Measurements from ENCODE around the gene USP53. TPM values are rescaled to one million over a fixed set of nuclear protein-coding genes. Genes with fewer than 3 reads are reported as not detected.
A peak's percentile ranks its signal among the peaks of the same experiment; 100 is the strongest.
"Not testable (repeated sequence)": the region's sequence is repeated elsewhere in the genome, so short reads cannot be mapped to it uniquely, and the experiment has no call there.

Gene USP53
- total RNA-seq, 1 donor from 2014 or later = 19.8 TPM

- DNase-seq (ENCODE audit: low spot score, unreplicated experiment) = no peak
- H3K9me3 Mint-ChIP-seq (ENCODE audit: low read depth) = peaks cover 3% of the 10 kb centered on the region
- H3K27me3 Mint-ChIP-seq = no peaks in the 10 kb centered on the region
- H3K27ac Mint-ChIP-seq = no peak overlapping the region
- TF ChIP-seq CTCF (IDR thresholded peaks at IDR 0.05; ENCODE audit: unreplicated experiment) = no peak
- peaks cover 27% of the 10 kb centered on the region for H3K36me3 Mint-ChIP-seq (ENCODE audit: insufficient read depth)
- H3K4me1 Mint-ChIP-seq (ENCODE audit: low read depth) = no peaks in the 10 kb centered on the region
- H3K4me3 Mint-ChIP-seq (ENCODE audit: low read depth) = no peak overlapping the region
These were observed 59.0 kb downstream of the USP53 start for GRCh38 chr4:119271361-119272085.

DNA sequence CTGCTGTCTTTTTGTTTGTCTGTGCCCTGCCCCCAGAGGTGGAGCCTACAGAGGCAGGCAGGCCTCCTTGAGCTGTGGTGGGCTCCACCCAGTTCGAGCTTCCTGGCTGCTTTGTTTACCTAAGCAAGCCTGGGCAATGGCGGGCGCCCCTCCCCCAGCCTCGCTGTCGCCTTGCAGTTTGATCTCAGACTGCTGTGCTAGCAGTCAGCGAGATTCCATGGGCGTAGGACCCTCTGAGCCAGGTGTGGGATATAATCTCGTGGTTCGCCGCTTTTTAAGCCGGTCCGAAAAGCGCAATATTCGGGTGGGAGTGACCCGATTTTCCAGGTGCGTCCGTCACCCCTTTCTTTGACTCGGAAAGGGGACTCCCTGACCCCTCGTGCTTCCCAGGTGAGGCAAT lies 67.0 kb downstream of the USP53 start:
- peaks cover 12% of the 10 kb centered on the region for H3K36me3 Mint-ChIP-seq (ENCODE audit: insufficient read depth)
- DNase-seq (ENCODE audit: low spot score, unreplicated experiment); H3K27me3 Mint-ChIP-seq; H3K9me3 Mint-ChIP-seq (ENCODE audit: low read depth); H3K4me1 Mint-ChIP-seq (ENCODE audit: low read depth): not testable (repeated sequence)
- H3K27ac Mint-ChIP-seq = peak overlapping the region; percentile 94
- peak overlapping the region; percentile 78 for H3K4me3 Mint-ChIP-seq (ENCODE audit: low read depth)

- DNase-seq (ENCODE audit: low spot score, unreplicated experiment); H3K9me3 Mint-ChIP-seq (ENCODE audit: low read depth); H3K4me1 Mint-ChIP-seq (ENCODE audit: low read depth); H3K27me3 Mint-ChIP-seq: not testable (repeated sequence)
- Mint-ChIP-seq H3K36me3 (ENCODE audit: insufficient read depth) (peaks cover 12% of the 10 kb centered on the region), H3K27ac (peak overlapping the region; percentile 94), H3K4me3 (ENCODE audit: low read depth) (peak overlapping the region; percentile 78)
These were observed 67.4 kb downstream of the USP53 start for GRCh38 chr4:119279945-119280344.

DNA sequence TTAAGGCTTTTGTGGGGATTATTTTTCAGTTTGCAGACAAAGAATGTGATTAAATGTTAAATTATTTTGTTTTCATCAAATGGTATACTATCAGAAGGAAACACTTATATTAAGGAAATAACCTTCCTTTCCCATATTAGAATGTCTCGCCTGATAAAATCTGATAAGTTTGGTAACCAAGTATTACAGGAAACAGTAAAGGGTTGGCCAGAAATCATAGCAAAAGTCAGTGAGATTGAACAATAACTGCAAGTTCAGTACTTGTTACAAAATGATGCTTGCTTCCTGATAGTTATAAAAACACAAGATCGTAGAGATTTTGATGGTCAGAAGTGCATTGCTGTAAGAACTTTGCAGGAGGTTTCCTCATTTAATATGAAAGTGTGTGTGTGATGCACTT lies 68.9 kb downstream of the USP53 start:
- Mint-ChIP-seq H3K9me3 (ENCODE audit: low read depth) (peaks cover 6% of the 10 kb centered on the region), H3K36me3 (ENCODE audit: insufficient read depth) (peaks cover 9% of the 10 kb centered on the region), H3K4me3 (ENCODE audit: low read depth) (no peak overlapping the region), H3K4me1 (ENCODE audit: low read depth) (peaks cover 11% of the 10 kb centered on the region), H3K27me3 (no peaks in the 10 kb centered on the region), H3K27ac (no peak overlapping the region)
- no peak for DNase-seq (ENCODE audit: low spot score, unreplicated experiment)
- no peak for TF ChIP-seq CTCF (IDR thresholded peaks at IDR 0.05; ENCODE audit: unreplicated experiment)

DNA sequence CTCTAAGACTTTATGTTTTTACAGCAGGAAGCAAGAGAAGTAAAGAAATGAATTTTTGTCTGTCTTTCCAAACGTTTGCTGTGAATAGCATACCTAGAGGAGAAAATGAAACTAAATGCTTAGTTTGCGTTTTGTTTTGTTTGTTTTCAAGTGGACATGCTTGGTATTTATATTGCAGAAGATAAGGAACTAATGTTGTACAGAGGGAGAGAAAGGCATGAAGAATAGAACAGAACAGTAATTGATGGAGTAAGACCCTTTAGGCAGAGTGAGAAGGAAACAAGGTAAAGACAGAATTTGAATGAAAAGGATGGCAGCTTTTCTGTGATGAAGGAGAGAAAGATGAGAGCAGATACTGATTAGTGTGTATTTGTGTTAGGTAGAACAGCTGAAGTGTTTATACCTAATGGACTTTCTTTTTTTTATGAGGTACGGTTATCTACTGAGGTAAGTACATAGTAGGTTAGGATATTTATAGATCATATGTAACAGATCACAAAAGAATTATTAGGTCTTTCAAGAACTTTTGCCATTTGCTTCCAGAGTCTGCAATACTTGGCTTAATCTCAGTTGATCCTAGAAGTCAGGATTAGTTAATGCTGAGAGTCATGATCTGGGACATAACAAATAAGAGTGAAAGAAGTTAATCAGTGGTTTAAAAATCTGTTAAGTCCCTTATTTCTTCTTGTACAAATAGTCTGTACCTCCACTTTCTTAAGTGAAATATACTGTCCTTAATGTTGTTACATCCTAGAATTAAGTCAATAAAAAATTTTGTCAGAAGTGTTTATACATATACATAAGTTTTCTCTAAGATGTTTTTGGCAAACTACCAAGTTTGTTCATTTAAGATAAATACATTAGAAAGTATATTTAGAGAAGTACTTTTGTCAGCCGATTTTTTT lies 72.6 kb downstream of the USP53 start:
- peaks cover 10% of the 10 kb centered on the region for H3K4me1 Mint-ChIP-seq (ENCODE audit: low read depth)

More for the DNA sequence above, 72.6 kb downstream of the USP53 start:
- no peak for DNase-seq (ENCODE audit: low spot score, unreplicated experiment)
- Mint-ChIP-seq H3K36me3 (ENCODE audit: insufficient read depth) (peaks cover 5% of the 10 kb centered on the region), H3K9me3 (ENCODE audit: low read depth) (peaks cover 3% of the 10 kb centered on the region), H3K27ac (no peak overlapping the region), H3K4me3 (ENCODE audit: low read depth) (no peak overlapping the region), H3K27me3 (no peaks in the 10 kb centered on the region)
- no peak for TF ChIP-seq CTCF (IDR thresholded peaks at IDR 0.05; ENCODE audit: unreplicated experiment)
